Fibroblast of villous mesenchyme (primary cell): ENCODE data around the gene FRA10AC1. TPM values are rescaled to one million over a fixed set of nuclear protein-coding genes. Genes with fewer than 3 reads are reported as not detected.

Experiments
- DNase-seq: peaks from one replicate; pipeline ENCODE4 v3.0.0-alpha.2; 2010; ENCODE audit warnings: low read depth
- H3K4me3 ChIP-seq: 2 replicates; pipeline ENCODE4 v1.5.1; 2011; ENCODE audit warnings: low read depth, mild to moderate bottlenecking, low read length
- CTCF ChIP-seq: IDR thresholded peaks from 2 replicates; pipeline ENCODE4 v1.5.1; 2012; ENCODE audit warnings: low read depth, mild to moderate bottlenecking, low read length; ENCODE audit not compliant: insufficient read depth
- total RNA-seq: library from RNA; depleted of rRNA; stranded (reverse); fragments of >200 nt; gene quantifications from 2 replicates; pipeline ENCODE4 v1.2.3, GENCODE V29; 2012

FRA10AC1 gene
- total RNA-seq, 1 donor, result 6.0 TPM

- no peak overlapping the region for H3K4me3 ChIP-seq
- TF ChIP-seq CTCF, result no peak
- no peak for DNase-seq
These were observed 23.4 kb downstream of the FRA10AC1 start for GRCh38 chr10:93678805-93679587.

GRCh38 chr10:93678386-93678785 is 24.0 kb downstream of the FRA10AC1 start:
- DNase-seq, result no peak
- H3K4me3 ChIP-seq, result no peak overlapping the region
- no peak for TF ChIP-seq CTCF

GRCh38 chr10:93673791-93674190 is 28.6 kb downstream of the FRA10AC1 start:
- no peak overlapping the region for H3K4me3 ChIP-seq
- no peak for DNase-seq
- no peak for TF ChIP-seq CTCF

- H3K4me3 ChIP-seq, result no peak overlapping the region
- TF ChIP-seq CTCF, result no peak
- no peak for DNase-seq
These were observed 29.5 kb downstream of the FRA10AC1 start for GRCh38 chr10:93672890-93673289.

- no peak for TF ChIP-seq CTCF
- DNase-seq, result no peak
- no peak overlapping the region for H3K4me3 ChIP-seq
These were observed 30.2 kb downstream of the FRA10AC1 start for GRCh38 chr10:93672022-93672678.

- no peak for TF ChIP-seq CTCF
- peak; percentile 35 for DNase-seq
- H3K4me3 ChIP-seq, result no peak overlapping the region
These were observed 31.4 kb downstream of the FRA10AC1 start for GRCh38 chr10:93671042-93671441.
